GM12878 (cell line): ENCODE results near the gene GRIK3. TPM values are rescaled to one million over a fixed set of nuclear protein-coding genes. Genes with fewer than 3 reads are reported as not detected.

ENCODE experiments used
- ATAC-seq: fragments of 200-7000 bp; cut with Tn5 transposase; 3 replicates; pipeline ENCODE4 v1.9.1; 2020; ENCODE audit warnings: mild to moderate bottlenecking, moderate library complexity
- BruUV-seq: library from RNA; stranded (reverse); fragments of 400-500 nt; replicated peaks from 2 replicates; lab custom pipeline; 2021; lab: Mats Ljungman, UMichigan
- CTCF ChIA-PET: fragments of 300-600 bp; sonication (Branson Sonifier 250); formaldehyde crosslinking; extraction: SDS; loops from one replicate; lab custom pipeline; 2021; ENCODE audit warnings: inconsistent platforms; lab: Yijun Ruan, JAX
- POLR2A ChIA-PET: fragments of 350-600 bp; formaldehyde crosslinking; extraction: SDS; loops from one replicate; lab custom pipeline; 2021; ENCODE audit warnings: inconsistent platforms; lab: Charles Lee
- RAD21 ChIA-PET: fragments of 300-600 bp; sonication (Branson Sonifier 250); formaldehyde crosslinking; loops from one replicate; lab custom pipeline; 2023; ENCODE audit warnings: antibody characterized with exemption; ENCODE audit not compliant: unreplicated experiment; lab: Charles Lee
- SMC1A ChIA-PET: fragments of 300-600 bp; sonication (Branson Sonifier 250); formaldehyde crosslinking; loops from one replicate; lab custom pipeline; 2023; ENCODE audit not compliant: unreplicated experiment, uncharacterized antibody; lab: Charles Lee
- DNase-seq: peaks from one replicate; pipeline ENCODE4 v3.0.0-alpha.2; 2011; ENCODE audit warnings: low read depth, low spot score
- FAIRE-seq: peaks from 3 replicates; lab custom pipeline; 2011; peaks lifted over from hg19 to GRCh38; lab: Jason Lieb, UNC
- H2AFZ ChIP-seq: 2 replicates; pipeline ENCODE4 v1.6.0; 2011; ENCODE audit warnings: low read depth, low read length, control low read depth; ENCODE audit not compliant: control insufficient read depth
- H3K27ac ChIP-seq: 2 replicates; pipeline ENCODE4 v1.5.1; 2011; ENCODE audit warnings: control low read depth; ENCODE audit not compliant: control insufficient read depth, insufficient read depth
- H3K27me3 ChIP-seq, 2 experiments: replicated peaks in 1 of 2; 2 replicates each; pipeline versions ENCODE4 v1.6.0 to v1.6.1; 2011; ENCODE audit warnings: low read length in 1 of 2; ENCODE audit not compliant: control insufficient read depth in 2 of 2, insufficient read depth in 2 of 2
- H3K36me3 ChIP-seq, 2 experiments: 2 replicates each; pipeline ENCODE4 v1.5.1; 2011; ENCODE audit warnings: low read length in 1 of 2; ENCODE audit not compliant: control insufficient read depth in 2 of 2, insufficient read depth in 2 of 2
- H3K4me1 ChIP-seq: 2 replicates; pipeline ENCODE4 v1.6.1; 2011; ENCODE audit warnings: mild to moderate bottlenecking, low read length, moderate library complexity, mixed read lengths; ENCODE audit not compliant: control insufficient read depth, insufficient read depth
- H3K4me2 ChIP-seq: 2 replicates; pipeline ENCODE4 v1.6.0; 2011; ENCODE audit warnings: control low read depth; ENCODE audit not compliant: control insufficient read depth, insufficient read depth
- H3K4me3 ChIP-seq: fragments of 200-600 bp; sonication (generic); 2 replicates; pipeline ENCODE4 v1.5.1; 2016
- H3K79me2 ChIP-seq: 2 replicates; pipeline ENCODE4 v1.6.0; 2011; ENCODE audit warnings: low read length; ENCODE audit not compliant: control insufficient read depth, insufficient read depth
- H3K9ac ChIP-seq: 2 replicates; pipeline ENCODE4 v1.8.0; 2011; ENCODE audit warnings: low read length, control low read depth, mixed read lengths; ENCODE audit not compliant: control insufficient read depth, insufficient read depth
- H3K9me3 ChIP-seq: replicated peaks from 3 replicates; pipeline ENCODE4 v1.5.1; 2011; ENCODE audit warnings: mild to moderate bottlenecking, low read length; ENCODE audit not compliant: control insufficient read depth, insufficient read depth
- H4K20me1 ChIP-seq: 2 replicates; pipeline ENCODE4 v1.6.0; 2011; ENCODE audit not compliant: control insufficient read depth, insufficient read depth
- EP300 ChIP-seq, 2 experiments: fragments of 150-350 bp in 1 of 2; IDR thresholded peaks; 2 replicates each; pipeline ENCODE4 v1.6.1; 2011 to 2012; ENCODE audit warnings: low read depth in 2 of 2, low read length in 2 of 2, borderline replicate concordance in 1 of 2, improper control_type of control experiment in 1 of 2, inconsistent platforms in 1 of 2; ENCODE audit not compliant: control insufficient read depth in 1 of 2
- ESRRA ChIP-seq: IDR thresholded peaks from 2 replicates; pipeline ENCODE4 v1.6.1; 2012; ENCODE audit warnings: mild to moderate bottlenecking, low read length, improper control_type of control experiment
- FOS ChIP-seq: IDR thresholded peaks from 3 replicates; pipeline ENCODE4 v1.6.1; 2011; ENCODE audit warnings: borderline replicate concordance; ENCODE audit not compliant: insufficient read length; ENCODE audit errors: extremely low read depth
- KAT2A ChIP-seq: conservative IDR thresholded peaks from 2 replicates; pipeline ENCODE4 v1.6.1; 2011; ENCODE audit warnings: low read depth, low read length; ENCODE audit not compliant: control insufficient read depth
- KLF5 ChIP-seq: fragments of 450-650 bp; IDR thresholded peaks from 2 replicates; pipeline ENCODE4 v1.6.1; 2014; ENCODE audit warnings: mild to moderate bottlenecking; ENCODE audit not compliant: partially characterized antibody
- MEF2B ChIP-seq: fragments of 450-650 bp; IDR thresholded peaks from 2 replicates; pipeline ENCODE4 v1.6.1; 2018; ENCODE audit warnings: mild to moderate bottlenecking, moderate library complexity; ENCODE audit not compliant: partially characterized antibody, poor library complexity, severe bottlenecking
- POLR2AphosphoS5 ChIP-seq: IDR thresholded peaks from 2 replicates; pipeline ENCODE4 v1.6.1; 2011; ENCODE audit warnings: mild to moderate bottlenecking, low read length, inconsistent platforms
- RCOR1 ChIP-seq: conservative IDR thresholded peaks from 2 replicates; pipeline ENCODE4 v1.6.1; 2012; ENCODE audit warnings: low read depth, low read length, improper control_type of control experiment
- TARDBP ChIP-seq: IDR thresholded peaks from 2 replicates; pipeline ENCODE4 v1.6.1; 2016; ENCODE audit warnings: borderline replicate concordance
- WGBS: methylation state at CpG from one replicate; pipeline ENCODE4 v1.1.6; 2016; ENCODE audit warnings: low lambda C conversion rate; ENCODE audit not compliant: insufficient replicate concordance, insufficient coverage; ENCODE audit errors: missing lambda C conversion rate; 5-methylcytosine and 5-hydroxymethylcytosine counted together
- in situ Hi-C: fragments of 300-500 bp; cut with MboI; formaldehyde crosslinking; loops from 9 replicates; pipeline ENCODE4 v1.14.3; 2018; ENCODE audit warnings: mixed read lengths
- intact Hi-C: fragments of 100-400 bp; cut with micrococcal nuclease; formaldehyde crosslinking; loops from one replicate; pipeline ENCODE4 v1.14.2; 2022; ENCODE audit not compliant: unreplicated experiment
- polyA plus RNA-seq, 11 experiments: library from polyadenylated mRNA; depleted of rRNA in 4 of 11; unstranded in 6 of 11; stranded (reverse) in 5 of 11; fragments of >200 nt; fragmentation: Nextera tagmentation in 4 of 11; fragmentation: Illumina TruSeq in 1 of 11; extraction: Ambion mirVana in 4 of 11; extraction: Trizol in 1 of 11; gene quantifications; 1 replicate in 1 of 11; 2 replicates in 10 of 11; pipeline versions ENCODE4 v1.2.1 to v1.2.3, GENCODE V29; 2011 to 2016; ENCODE audit warnings: inconsistent platforms in 2 of 11, missing spikeins in 2 of 11, low read depth in 1 of 11
- total RNA-seq, 4 experiments: library from RNA; depleted of rRNA in 3 of 4; stranded (reverse); fragments of >200 nt in 3 of 4; fragmentation: Illumina TruSeq in 1 of 4; extraction: Trizol in 1 of 4; gene quantifications; 2 replicates each; pipeline versions ENCODE4 v1.2.1 to v1.2.3, GENCODE V29; 2013 to 2021
- TF ChIP-seq, protein P1 (sequence below): fragments of 450-650 bp; IDR thresholded peaks from 2 replicates; pipeline ENCODE4 v1.6.1; 2017; ENCODE audit warnings: mild to moderate bottlenecking, moderate library complexity

GRIK3 gene
- total and polyA plus RNA-seq, 10 of the 15 experiments (the other 5 are each of a cell fraction or from before 2014, with no cell fraction given), result not detected

DNA sequence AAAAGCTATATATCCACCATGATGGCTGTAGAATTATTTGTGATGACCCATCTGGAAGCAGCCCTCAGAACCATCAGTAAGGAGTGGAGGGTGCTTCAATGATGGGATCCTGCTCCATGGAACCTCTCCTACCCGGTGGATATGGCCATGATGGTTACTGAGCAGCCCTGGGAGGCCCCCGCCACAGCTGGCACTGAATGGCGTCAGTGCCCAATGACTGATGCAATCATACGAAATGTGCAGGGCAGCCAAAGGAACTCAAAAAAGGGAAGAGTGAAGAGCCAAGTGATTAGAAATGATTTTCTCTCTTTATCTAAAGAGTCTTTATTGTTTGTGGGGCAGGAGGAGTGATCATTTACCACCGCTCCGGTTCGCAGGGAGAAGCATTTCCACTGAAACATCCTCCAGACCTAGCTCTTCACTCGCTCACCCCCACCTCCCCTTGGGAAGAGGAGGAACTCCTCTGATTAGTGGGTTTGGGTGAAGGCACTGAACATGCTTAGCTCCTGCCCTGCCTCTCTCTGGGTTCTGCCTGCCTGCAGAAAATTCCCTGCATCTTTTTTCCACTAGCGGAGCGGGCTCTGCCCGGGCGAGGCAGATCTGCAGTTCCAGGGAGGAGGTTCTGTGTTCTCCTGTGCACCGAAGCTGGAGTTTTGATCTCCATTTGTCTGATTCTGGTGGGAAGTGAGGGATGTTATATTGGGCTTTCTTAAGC, 260.3 kb downstream of the GRIK3 start:
- TF ChIP-seq KLF5, result no peak
- TF ChIP-seq RCOR1, result no peak
- TF ChIP-seq, protein P1, sequence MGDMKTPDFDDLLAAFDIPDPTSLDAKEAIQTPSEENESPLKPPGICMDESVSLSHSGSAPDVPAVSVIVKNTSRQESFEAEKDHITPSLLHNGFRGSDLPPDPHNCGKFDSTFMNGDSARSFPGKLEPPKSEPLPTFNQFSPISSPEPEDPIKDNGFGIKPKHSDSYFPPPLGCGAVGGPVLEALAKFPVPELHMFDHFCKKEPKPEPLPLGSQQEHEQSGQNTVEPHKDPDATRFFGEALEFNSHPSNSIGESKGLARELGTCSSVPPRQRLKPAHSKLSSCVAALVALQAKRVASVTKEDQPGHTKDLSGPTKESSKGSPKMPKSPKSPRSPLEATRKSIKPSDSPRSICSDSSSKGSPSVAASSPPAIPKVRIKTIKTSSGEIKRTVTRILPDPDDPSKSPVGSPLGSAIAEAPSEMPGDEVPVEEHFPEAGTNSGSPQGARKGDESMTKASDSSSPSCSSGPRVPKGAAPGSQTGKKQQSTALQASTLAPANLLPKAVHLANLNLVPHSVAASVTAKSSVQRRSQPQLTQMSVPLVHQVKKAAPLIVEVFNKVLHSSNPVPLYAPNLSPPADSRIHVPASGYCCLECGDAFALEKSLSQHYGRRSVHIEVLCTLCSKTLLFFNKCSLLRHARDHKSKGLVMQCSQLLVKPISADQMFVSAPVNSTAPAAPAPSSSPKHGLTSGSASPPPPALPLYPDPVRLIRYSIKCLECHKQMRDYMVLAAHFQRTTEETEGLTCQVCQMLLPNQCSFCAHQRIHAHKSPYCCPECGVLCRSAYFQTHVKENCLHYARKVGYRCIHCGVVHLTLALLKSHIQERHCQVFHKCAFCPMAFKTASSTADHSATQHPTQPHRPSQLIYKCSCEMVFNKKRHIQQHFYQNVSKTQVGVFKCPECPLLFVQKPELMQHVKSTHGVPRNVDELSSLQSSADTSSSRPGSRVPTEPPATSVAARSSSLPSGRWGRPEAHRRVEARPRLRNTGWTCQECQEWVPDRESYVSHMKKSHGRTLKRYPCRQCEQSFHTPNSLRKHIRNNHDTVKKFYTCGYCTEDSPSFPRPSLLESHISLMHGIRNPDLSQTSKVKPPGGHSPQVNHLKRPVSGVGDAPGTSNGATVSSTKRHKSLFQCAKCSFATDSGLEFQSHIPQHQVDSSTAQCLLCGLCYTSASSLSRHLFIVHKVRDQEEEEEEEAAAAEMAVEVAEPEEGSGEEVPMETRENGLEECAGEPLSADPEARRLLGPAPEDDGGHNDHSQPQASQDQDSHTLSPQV, result no peak
- no peak for TF ChIP-seq MEF2B
- no peak for TF ChIP-seq TARDBP
- TF ChIP-seq EP300 (IDR thresholded peaks at IDR 0.05; ENCODE audit: borderline replicate concordance in 1 of 2, control insufficient read depth in 1 of 2, low read depth in 2 of 2, low read length in 2 of 2), result no peak
- no peak for TF ChIP-seq KAT2A
- no peak for TF ChIP-seq ESRRA
- no peak for TF ChIP-seq POLR2AphosphoS5
- no peak for TF ChIP-seq FOS
- H3K27me3 ChIP-seq, result peaks cover 3% of the 10 kb centered on the region in 2 experiments; a peak in 3 of 4 replicates
- no peaks in the 10 kb centered on the region for H3K36me3 ChIP-seq
- SMC1A ChIA-PET, result no interaction called here
- POLR2A ChIA-PET, result no interaction called here
- CTCF ChIA-PET, result interaction anchor here (1.2 kb wide), 1 partner anchor 8 kb away, joined by 4 read pairs; no protein-coding TSS in a partner anchor
- 30% methylated on average over 13 of the region's 13 CpGs for WGBS
- DNase-seq (no peak), ATAC-seq (no peak), FAIRE-seq (no peak)
- no peaks in the 10 kb centered on the region for H3K4me1 ChIP-seq
- no peak overlapping the region for H3K4me3 ChIP-seq
- intact Hi-C loops, result no loop called here
- BruUV-seq, result no TSS peak
- RAD21 ChIA-PET, result no interaction called here
- H3K4me2 ChIP-seq, result no peak overlapping the region
- no peak overlapping the region for H2AFZ ChIP-seq
- in situ Hi-C loops, result no loop called here
- H3K79me2 ChIP-seq, result no peaks in the 10 kb centered on the region
- H3K9me3 ChIP-seq, result no peaks in the 10 kb centered on the region
- no peak overlapping the region for H3K9ac ChIP-seq
- H4K20me1 ChIP-seq, result no peaks in the 10 kb centered on the region
- H3K27ac ChIP-seq, result no peak overlapping the region
